Right lobe of liver (tissue), 6 donors: ENCODE results near the gene CHI3L1. TPM values are rescaled to one million over a fixed set of nuclear protein-coding genes. Genes with fewer than 3 reads are reported as not detected.

Source experiments
- ATAC-seq, 4 donors: fragments of 200-7000 bp; cut with Tn5 transposase; one replicate each; pipeline ENCODE4 v1.9.1; 2020; ENCODE audit warnings: mild to moderate bottlenecking in 4 of 4, moderate library complexity in 4 of 4
- DNase-seq, 3 donors: peaks; one replicate each; pipeline ENCODE4 v3.0.0-alpha.2; 2020
- H3K27ac ChIP-seq, 3 donors: fragments of 200-600 bp; one replicate each; pipeline ENCODE4 v1.8.0; 2022
- H3K27me3 ChIP-seq, 2 donors: fragments of 200-600 bp; one replicate each; pipeline ENCODE4 v1.8.0; 2022
- H3K36me3 ChIP-seq, 4 donors: fragments of 200-600 bp; sonication (generic) in 1 of 4; one replicate each; pipeline versions ENCODE4 v1.5.1 to v1.8.0; 2017 to 2022; ENCODE audit warnings: control low read depth in 1 of 4
- H3K4me1 ChIP-seq, 4 donors: fragments of 200-600 bp; sonication (generic) in 1 of 4; one replicate each; pipeline versions ENCODE4 v1.5.1 to v1.8.0; 2017 to 2022; ENCODE audit warnings: control low read depth in 1 of 4
- H3K4me3 ChIP-seq, 3 donors: fragments of 200-600 bp; one replicate each; pipeline ENCODE4 v1.8.0; 2022
- H3K9me3 ChIP-seq, 4 donors: fragments of 200-600 bp; sonication (generic) in 1 of 4; one replicate each; pipeline versions ENCODE4 v1.5.1 to v1.8.0; 2017 to 2022; ENCODE audit warnings: control low read depth in 1 of 4
- CTCF ChIP-seq, 4 donors: fragments of 200-600 bp in 3 of 4; fragments of 450-650 bp in 1 of 4; IDR thresholded peaks; one replicate each; pipeline versions ENCODE4 v1.5.1 to v1.8.0; 2016 to 2022; ENCODE audit warnings: antibody characterized with exemption in 4 of 4, mild to moderate bottlenecking in 2 of 4
- POLR2A ChIP-seq: fragments of 450-650 bp; IDR thresholded peaks from one replicate; pipeline ENCODE4 v1.6.1; 2017; ENCODE audit warnings: antibody characterized with exemption, mild to moderate bottlenecking
- WGBS: methylation state at CpG from one replicate; pipeline ENCODE4 v1.1.6; 2018; ENCODE audit warnings: low coverage, low lambda C conversion rate; ENCODE audit not compliant: insufficient coverage; ENCODE audit errors: missing lambda C conversion rate; 5-methylcytosine and 5-hydroxymethylcytosine counted together
- intact Hi-C, 2 donors: fragments of 100-400 bp; cut with DNase I; formaldehyde crosslinking; loops; one replicate each; pipeline versions ENCODE4 v1.11.2 to v1.14.1; 2022
- total RNA-seq, 6 experiments: library from RNA; depleted of rRNA in 2 of 6; stranded (reverse); fragments of >200 nt in 2 of 6; fragmentation: NEBNext Ultra II Directional in 3 of 6; extraction: Animal tissue kit (Norgen Biotek cat#: 25700) in 3 of 6; gene quantifications; one replicate each; pipeline versions ENCODE4 v1.1.0 to v1.2.4, GENCODE V29; 2016 to 2023
- donor health status: DM: no; HTN: yes; CAD: no.
- donor health status: DM: no; HTN: no; CAD: no.
- donor health status: DM: no; HTN: no; CAD: no.
- donor health status: DM: no; HTN: yes; CAD: no.
- donor health status: DM: no; HTN: yes; CAD: no.

The CHI3L1 gene
- total RNA-seq, 6 experiments from 2014 or later, result 2.8 to 397 (median 219) TPM

- DNase-seq, result no peak
- no peak for TF ChIP-seq CTCF (IDR thresholded peaks at IDR 0.05)
- TF ChIP-seq POLR2A, result no peak
- no peaks in the 10 kb centered on the region for H3K27me3 ChIP-seq
- no peaks in the 10 kb centered on the region for H3K4me1 ChIP-seq
- H3K27ac ChIP-seq, result no peak overlapping the region
- no peaks in the 10 kb centered on the region for H3K36me3 ChIP-seq
- no peak for ATAC-seq
- H3K4me3 ChIP-seq, result no peak overlapping the region
- no peaks in the 10 kb centered on the region for H3K9me3 ChIP-seq
- WGBS, result 83% methylated on average over 15 of the region's 28 CpGs
- intact Hi-C loops, result loop anchor here in 1 of 2 donors (5.0 kb wide), 1 partner anchor 52 kb away; no protein-coding TSS in a partner anchor
Observed at GRCh38 chr1:203165101-203165799, 21.3 kb downstream of the CHI3L1 start.

- no peak overlapping the region for H3K27ac ChIP-seq
- H3K36me3 ChIP-seq, result no peaks in the 10 kb centered on the region
- WGBS, result 46% methylated on average over 7 of the region's 7 CpGs
- intact Hi-C loops, result no loop called here
- no peaks in the 10 kb centered on the region for H3K9me3 ChIP-seq
- no peak for DNase-seq
- H3K4me1 ChIP-seq, result no peaks in the 10 kb centered on the region
- TF ChIP-seq CTCF (IDR thresholded peaks at IDR 0.05) (no peak), POLR2A (no peak)
- ATAC-seq, result no peak
- no peaks in the 10 kb centered on the region for H3K27me3 ChIP-seq
- H3K4me3 ChIP-seq, result no peak overlapping the region
Observed at GRCh38 chr1:203163891-203164635, 22.4 kb downstream of the CHI3L1 start.

GRCh38 chr1:203162403-203162802 lies 24.1 kb downstream of the CHI3L1 start:
- intact Hi-C loops, result no loop called here
- Histone ChIP-seq H3K36me3 (no peaks in the 10 kb centered on the region), H3K4me1 (no peaks in the 10 kb centered on the region), H3K4me3 (no peak overlapping the region), H3K9me3 (no peaks in the 10 kb centered on the region), H3K27me3 (no peaks in the 10 kb centered on the region), H3K27ac (no peak overlapping the region)
- DNase-seq, result no peak
- 20% methylated on average over 1 of the region's 1 CpG for WGBS
- TF ChIP-seq POLR2A (no peak), CTCF (IDR thresholded peaks at IDR 0.05) (no peak)
- no peak for ATAC-seq

- intact Hi-C loops, result no loop called here
- TF ChIP-seq CTCF (IDR thresholded peaks at IDR 0.05), result no peak
- H3K27me3 ChIP-seq, result no peaks in the 10 kb centered on the region
- ATAC-seq, result no peak
- DNase-seq, result no peak
- H3K4me3 ChIP-seq, result no peak overlapping the region
- WGBS, result 63% methylated on average over 4 of the region's 11 CpGs
- no peaks in the 10 kb centered on the region for H3K4me1 ChIP-seq
- H3K27ac ChIP-seq, result no peak overlapping the region
- H3K9me3 ChIP-seq, result no peaks in the 10 kb centered on the region
- H3K36me3 ChIP-seq, result no peaks in the 10 kb centered on the region
Observed at GRCh38 chr1:203161703-203162102, 24.8 kb downstream of the CHI3L1 start.
